ENCODE data around the gene CHRNA3. TPM values are rescaled to one million over a fixed set of nuclear protein-coding genes. Genes with fewer than 3 reads are reported as not detected.

Gene CHRNA3
- polyA plus RNA-seq, 1 experiment = not detected

DNA sequence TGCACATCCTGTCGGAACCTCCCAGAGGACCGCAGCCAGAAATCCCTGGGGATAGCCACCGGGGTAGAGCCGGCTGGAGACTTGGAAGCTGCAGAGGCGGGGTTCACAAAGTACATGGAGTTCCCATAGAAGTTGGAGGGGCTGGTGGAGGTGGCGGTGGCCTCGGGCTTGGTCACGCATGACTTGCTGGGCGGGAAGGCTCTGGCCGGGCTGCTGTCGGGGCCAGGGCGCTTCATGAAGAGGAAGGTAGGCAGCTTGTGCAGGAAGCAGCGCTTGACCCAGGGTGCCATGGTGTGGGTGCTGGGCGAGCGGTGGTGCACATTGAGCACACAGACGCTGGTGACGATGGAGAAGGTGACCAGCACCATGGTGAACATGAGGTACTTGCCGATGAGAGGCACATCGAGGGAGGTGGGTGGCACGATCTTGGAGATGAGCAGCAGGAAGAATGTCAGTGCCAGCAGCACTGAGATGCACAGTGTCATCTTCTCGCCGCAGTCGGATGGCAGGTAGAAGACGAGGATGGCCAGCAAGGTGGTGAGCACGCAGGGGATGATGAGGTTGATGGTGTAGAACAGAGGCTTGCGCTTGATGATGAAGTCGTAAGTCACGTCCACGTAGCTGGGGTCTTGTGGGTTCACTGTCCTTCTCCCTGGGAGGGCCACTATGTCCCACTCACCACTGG, 8.4 kb upstream of the CHRNA3 start:
- no peak overlapping the region for H3K27ac ChIP-seq (ENCODE audit: low read depth, low read length)
- no peak for DNase-seq (ENCODE audit: low read depth, low spot score)
- H3K9me3 ChIP-seq (ENCODE audit: control insufficient read depth, insufficient read depth, low read length) = peaks cover 6% of the 10 kb centered on the region; the same call in 1 of the 2 replicates
- H3K27me3 ChIP-seq (ENCODE audit: control insufficient read depth, insufficient read depth, low read length) = peaks cover 21% of the 10 kb centered on the region
- no peak overlapping the region for H3K4me3 ChIP-seq (ENCODE audit: low read depth, low read length)
- TF ChIP-seq CTCF (IDR thresholded peaks at IDR 0.05; ENCODE audit: low read depth, low read length) = no peak
- ChIA-PET POLR2A (no interaction called here), CTCF (no interaction called here)

GRCh38 chr15:78628227-78628626, 7.4 kb upstream of the CHRNA3 start:
- no peak for DNase-seq (ENCODE audit: low read depth, low spot score)
- peaks cover 29% of the 10 kb centered on the region for H3K27me3 ChIP-seq (ENCODE audit: control insufficient read depth, insufficient read depth, low read length)
- H3K4me3 ChIP-seq (ENCODE audit: low read depth, low read length) = no peak overlapping the region
- H3K9me3 ChIP-seq (ENCODE audit: control insufficient read depth, insufficient read depth, low read length) = no peaks in the 10 kb centered on the region; the same call in 1 of the 2 replicates
- H3K27ac ChIP-seq (ENCODE audit: low read depth, low read length) = no peak overlapping the region
- CTCF ChIA-PET = interaction anchor here (0.6 kb wide), 1 partner anchor 63 kb away, joined by 3 read pairs; no protein-coding TSS in a partner anchor
- no peak for TF ChIP-seq CTCF (IDR thresholded peaks at IDR 0.05; ENCODE audit: low read depth, low read length)
- POLR2A ChIA-PET = no interaction called here

DNA sequence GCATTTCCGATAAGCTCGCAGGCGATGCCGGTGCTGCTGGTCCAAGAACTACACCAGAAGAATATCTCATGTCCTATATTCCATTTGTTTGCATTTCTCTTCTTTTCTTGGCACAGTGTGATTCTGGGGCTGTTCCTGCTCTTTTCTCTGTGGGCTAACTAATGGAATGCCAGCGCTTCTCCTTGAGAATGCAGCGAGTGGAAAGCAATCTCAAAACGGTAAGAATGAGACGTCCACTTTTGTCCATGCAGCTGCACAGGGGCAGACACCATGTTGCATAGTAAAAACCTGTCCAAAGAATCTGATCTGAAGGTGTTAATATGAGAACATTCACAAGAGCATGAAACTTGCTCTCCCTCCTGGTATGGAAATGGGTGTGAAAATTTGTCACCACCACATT, 6.6 kb upstream of the CHRNA3 start:
- H3K4me3 ChIP-seq (ENCODE audit: low read depth, low read length) = no peak overlapping the region
- no peak for TF ChIP-seq CTCF (IDR thresholded peaks at IDR 0.05; ENCODE audit: low read depth, low read length)
- no peak overlapping the region for H3K27ac ChIP-seq (ENCODE audit: low read depth, low read length)
- H3K27me3 ChIP-seq (ENCODE audit: control insufficient read depth, insufficient read depth, low read length) = peaks cover 37% of the 10 kb centered on the region
- no peak for DNase-seq (ENCODE audit: low read depth, low spot score)
- ChIA-PET POLR2A (no interaction called here), CTCF (interaction anchor here (1.3 kb wide), 1 partner anchor 12 kb away, joined by 3 read pairs; no protein-coding TSS in a partner anchor)
- H3K9me3 ChIP-seq (ENCODE audit: control insufficient read depth, insufficient read depth, low read length) = no peaks in the 10 kb centered on the region

DNA sequence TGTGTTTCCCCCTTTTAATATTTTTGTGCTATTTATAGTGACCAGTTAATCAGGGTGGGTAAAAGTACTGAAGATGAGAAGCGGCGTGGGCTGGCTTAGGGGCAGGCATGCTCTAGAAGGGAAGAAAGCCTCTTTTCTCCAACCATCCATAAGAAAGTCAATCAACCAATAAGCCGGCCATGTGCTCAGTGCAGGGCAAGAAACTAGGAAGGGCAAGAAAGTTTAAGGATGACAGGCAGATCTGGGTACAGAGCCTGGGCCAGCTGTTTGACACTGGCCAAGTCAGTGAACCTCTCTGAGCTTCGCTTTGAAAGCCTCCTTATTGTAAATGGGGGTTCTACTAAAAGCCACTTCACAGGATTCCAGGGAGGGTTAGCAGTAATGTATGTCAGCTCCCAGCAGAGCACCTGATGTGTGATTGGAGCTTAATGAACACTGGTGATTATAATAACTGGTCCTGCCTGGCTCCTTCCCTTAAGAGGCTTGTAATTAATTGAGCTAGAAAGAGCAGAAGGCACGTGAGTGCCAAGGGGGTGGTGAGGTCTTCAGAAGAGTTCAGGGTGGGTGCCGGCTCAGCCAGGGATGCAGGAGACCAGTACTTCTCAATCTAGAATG, 5.7 kb upstream of the CHRNA3 start:
- ChIA-PET POLR2A (no interaction called here), CTCF (interaction anchor here (1.3 kb wide), 1 partner anchor 11 kb away, joined by 3 read pairs; no protein-coding TSS in a partner anchor)
- Histone ChIP-seq H3K27me3 (ENCODE audit: control insufficient read depth, insufficient read depth, low read length) (peaks cover 38% of the 10 kb centered on the region), H3K9me3 (ENCODE audit: control insufficient read depth, insufficient read depth, low read length) (no peaks in the 10 kb centered on the region), H3K4me3 (ENCODE audit: low read depth, low read length) (no peak overlapping the region), H3K27ac (ENCODE audit: low read depth, low read length) (no peak overlapping the region)
- TF ChIP-seq CTCF (IDR thresholded peaks at IDR 0.05; ENCODE audit: low read depth, low read length) = no peak
- DNase-seq (ENCODE audit: low read depth, low spot score) = no peak

GRCh38 chr15:78625606-78626280, 4.9 kb upstream of the CHRNA3 start:
- CTCF ChIA-PET = interaction anchor here (0.6 to 1.3 kb wide), 2 partner anchors 10 to 100 kb away, joined by 3 read pairs; no protein-coding TSS in a partner anchor
- H3K27ac ChIP-seq (ENCODE audit: low read depth, low read length) = no peak overlapping the region
- no peak for TF ChIP-seq CTCF (IDR thresholded peaks at IDR 0.05; ENCODE audit: low read depth, low read length)
- no peaks in the 10 kb centered on the region for H3K9me3 ChIP-seq (ENCODE audit: control insufficient read depth, insufficient read depth, low read length)
- POLR2A ChIA-PET = no interaction called here
- no peak overlapping the region for H3K4me3 ChIP-seq (ENCODE audit: low read depth, low read length)
- peaks cover 38% of the 10 kb centered on the region for H3K27me3 ChIP-seq (ENCODE audit: control insufficient read depth, insufficient read depth, low read length)
- DNase-seq (ENCODE audit: low read depth, low spot score) = no peak

Data from AG04450 (cell line).